IPS-18c (cell line): ENCODE data around the gene BABAM1.
"Not testable (repeated sequence)": the region's sequence is repeated elsewhere in the genome, so short reads cannot be mapped to it uniquely, and the experiment has no call there.

Experiments
- H3K4me3 ChIP-seq: 2 replicates; pipeline ENCODE4 v1.7.0; 2013; ENCODE audit warnings: low read depth, mild to moderate bottlenecking, low read length, moderate library complexity; ENCODE audit not compliant: insufficient read depth
- H3K9me3 ChIP-seq: one replicate; pipeline ENCODE4 v1.6.1; 2013; ENCODE audit warnings: mild to moderate bottlenecking, low read length, moderate library complexity; ENCODE audit not compliant: control insufficient read depth, insufficient read depth

BABAM1 gene

DNA sequence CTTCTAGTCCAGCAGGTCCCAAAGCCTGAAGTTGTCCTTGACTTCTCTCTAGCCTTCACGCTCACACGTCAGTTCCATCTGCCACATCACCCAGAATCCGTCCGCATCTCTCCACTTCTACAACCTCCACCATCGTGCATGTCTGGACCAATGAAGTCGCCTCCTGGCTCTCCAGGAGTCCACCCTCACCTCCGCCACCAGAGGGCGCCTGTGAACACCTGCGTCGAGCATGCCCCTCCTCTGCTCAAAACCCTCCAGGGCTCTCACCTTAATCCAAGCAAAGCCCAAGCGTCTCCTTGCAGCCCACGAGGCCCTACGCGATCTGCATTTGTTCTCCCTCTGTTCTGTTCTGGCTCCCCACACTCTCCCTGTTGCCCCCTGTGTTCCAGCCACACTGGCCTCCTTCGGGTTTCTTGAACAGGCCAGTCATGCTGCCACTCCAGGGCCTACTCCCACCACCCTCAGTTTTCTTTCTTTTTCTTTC, 6.4 kb upstream of the BABAM1 start:
- H3K9me3 ChIP-seq: peaks cover 9% of the 10 kb centered on the region
- no peak overlapping the region for H3K4me3 ChIP-seq

DNA sequence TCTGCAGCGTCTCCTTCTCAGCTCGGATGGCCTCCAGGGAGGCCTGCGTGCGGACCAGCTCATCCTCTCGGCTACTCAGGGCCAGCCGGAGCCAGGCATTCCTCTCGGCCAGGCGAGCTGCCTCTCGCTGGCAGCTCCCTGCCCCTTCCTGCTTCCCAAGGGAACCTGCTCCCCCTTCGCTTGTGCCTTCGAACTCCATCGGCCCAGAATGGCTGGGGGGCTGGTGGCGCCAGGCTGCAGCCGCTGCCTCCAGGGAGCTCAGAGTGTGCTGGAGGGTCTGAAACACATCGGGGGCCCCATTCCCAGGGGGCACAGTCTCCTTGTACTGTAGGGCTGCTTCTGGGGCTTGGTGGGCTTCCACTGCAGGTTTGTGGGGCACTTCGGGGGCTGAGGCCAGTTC, 4.7 kb upstream of the BABAM1 start:
- H3K9me3 ChIP-seq: peaks cover 9% of the 10 kb centered on the region
- H3K4me3 ChIP-seq: no peak overlapping the region

DNA sequence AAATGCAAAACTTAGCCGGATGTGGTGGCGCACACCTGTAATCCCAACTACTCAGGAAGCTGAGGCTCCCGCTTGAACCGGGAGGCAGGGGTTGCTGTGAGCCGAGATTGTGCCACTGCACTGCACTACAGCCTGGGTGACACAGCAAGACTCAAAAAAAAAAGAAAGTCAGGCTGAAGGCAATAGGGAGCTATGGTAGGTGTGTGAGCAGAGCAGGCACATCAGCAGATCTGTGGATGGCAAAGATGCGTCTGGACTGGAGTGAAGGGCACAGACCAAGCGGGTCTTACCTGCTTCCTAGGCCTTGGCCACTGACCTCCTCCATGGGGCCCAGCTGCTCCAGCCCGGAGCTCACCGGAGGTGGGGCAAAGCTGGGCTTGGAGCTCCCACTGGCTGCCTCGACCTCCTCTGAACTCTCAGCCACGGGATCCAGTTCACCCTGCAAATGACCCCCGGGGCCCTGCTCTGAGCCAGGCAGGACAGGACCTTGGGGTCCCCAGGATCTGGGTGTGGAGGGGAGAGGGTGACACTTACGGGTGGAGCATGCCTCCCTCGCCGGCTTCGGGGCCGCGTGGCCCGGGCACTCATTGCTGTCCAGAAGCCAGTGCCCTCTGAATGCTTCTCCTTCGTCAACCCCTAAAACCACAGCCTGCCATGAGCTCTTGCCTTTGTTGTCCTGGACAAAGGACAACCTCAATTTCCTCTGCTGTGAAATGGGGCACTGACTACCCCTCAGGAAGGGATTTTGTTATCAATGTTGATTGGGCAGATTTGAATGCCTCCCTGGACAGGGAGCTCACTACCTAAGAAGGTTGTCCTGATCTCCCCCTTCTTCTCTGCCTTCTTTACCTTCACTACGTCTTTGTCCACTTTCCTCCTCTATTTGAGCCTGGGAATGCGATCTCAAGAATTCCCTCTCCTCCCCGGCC, 3.3 kb upstream of the BABAM1 start:
- H3K4me3 ChIP-seq: no peak overlapping the region

DNA sequence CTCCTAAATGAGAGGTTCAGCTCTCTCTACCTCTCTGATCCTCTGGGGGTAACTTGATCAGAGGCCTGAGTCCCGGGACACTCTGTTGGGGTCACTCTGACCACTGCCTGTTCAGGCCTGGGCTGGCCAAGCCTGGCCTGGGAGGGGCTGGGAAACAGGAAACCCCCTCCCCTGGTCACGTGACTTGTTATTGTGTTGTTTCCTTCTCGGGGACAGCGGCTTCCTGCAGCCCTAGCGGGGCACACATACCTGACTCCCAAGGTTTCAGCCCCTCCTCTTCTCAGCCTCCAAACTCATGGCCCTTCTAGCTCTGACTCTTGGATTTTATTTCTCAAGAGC, 2.6 kb upstream of the BABAM1 start, which contains the start of gene USHBP1:
Gene USHBP1 (minus strand): TSS at position 105 of the 339 bp plus-strand sequence. CDS start 446 bp downstream, outside the sequence.
- peaks cover 5% of the 10 kb centered on the region for H3K9me3 ChIP-seq
- H3K4me3 ChIP-seq: no peak within 1 kb of the TSS

More for the DNA sequence above, 3.3 kb upstream of the BABAM1 start:
- H3K9me3 ChIP-seq: peaks cover 7% of the 10 kb centered on the region

DNA sequence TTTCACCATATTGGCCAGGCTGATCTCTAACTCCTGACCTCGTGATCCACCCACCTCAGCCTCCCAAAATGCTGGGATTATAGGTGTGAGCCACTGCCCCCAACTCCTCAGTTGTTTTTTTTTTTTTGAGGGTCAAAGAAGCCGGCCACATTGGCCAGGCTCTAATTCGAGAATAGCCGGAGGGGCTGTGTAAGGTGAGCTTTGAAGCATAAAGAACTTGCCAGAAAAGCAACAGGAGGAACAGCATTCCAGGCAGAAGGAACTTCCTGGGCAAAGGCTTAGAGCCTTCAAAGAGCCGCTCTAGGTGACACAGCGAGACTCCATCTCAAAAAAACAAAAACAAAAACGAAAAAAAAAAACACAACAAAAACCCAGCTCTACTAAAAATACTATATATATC, 1.2 kb upstream of the BABAM1 start:
- no peaks in the 10 kb centered on the region for H3K9me3 ChIP-seq
- H3K4me3 ChIP-seq: no peak overlapping the region

DNA sequence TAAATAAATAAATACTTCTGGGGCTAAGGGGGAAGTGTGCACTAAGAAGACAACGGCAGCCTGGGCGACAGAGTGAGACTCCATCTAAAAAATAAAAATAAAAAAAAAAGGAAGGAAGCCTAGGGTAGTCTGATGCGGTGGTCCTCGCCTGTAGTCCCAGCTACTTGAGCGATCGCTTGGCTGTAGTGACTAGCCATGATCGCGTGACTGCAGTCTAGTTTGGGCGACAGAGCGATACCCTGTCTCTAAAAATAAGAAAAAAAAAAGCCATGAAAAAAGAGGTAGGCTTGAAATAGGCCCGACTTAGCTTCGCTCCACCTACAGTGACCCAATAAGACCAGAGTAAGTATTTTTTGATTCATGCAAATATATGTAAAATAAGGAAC, 661 bp upstream of the BABAM1 start:
- Histone ChIP-seq H3K9me3 (no peaks in the 10 kb centered on the region), H3K4me3 (no peak overlapping the region)

DNA sequence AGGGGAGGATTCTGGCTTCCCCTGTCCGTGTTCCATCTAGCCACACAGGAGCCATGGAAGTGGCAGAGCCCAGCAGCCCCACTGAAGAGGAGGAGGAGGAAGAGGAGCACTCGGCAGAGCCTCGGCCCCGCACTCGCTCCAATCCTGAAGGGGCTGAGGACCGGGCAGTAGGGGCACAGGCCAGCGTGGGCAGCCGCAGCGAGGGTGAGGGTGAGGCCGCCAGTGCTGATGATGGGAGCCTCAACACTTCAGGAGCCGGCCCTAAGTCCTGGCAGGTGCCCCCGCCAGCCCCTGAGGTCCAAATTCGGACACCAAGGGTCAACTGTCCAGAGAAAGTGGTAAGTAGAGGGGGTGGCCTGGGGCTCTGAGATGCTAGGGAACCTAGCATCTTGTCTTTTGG, 1.5 kb downstream of the BABAM1 start:
- Histone ChIP-seq H3K9me3 (no peaks in the 10 kb centered on the region), H3K4me3 (peak overlapping the region; percentile 15; the same call in 1 of the 2 replicates)

DNA sequence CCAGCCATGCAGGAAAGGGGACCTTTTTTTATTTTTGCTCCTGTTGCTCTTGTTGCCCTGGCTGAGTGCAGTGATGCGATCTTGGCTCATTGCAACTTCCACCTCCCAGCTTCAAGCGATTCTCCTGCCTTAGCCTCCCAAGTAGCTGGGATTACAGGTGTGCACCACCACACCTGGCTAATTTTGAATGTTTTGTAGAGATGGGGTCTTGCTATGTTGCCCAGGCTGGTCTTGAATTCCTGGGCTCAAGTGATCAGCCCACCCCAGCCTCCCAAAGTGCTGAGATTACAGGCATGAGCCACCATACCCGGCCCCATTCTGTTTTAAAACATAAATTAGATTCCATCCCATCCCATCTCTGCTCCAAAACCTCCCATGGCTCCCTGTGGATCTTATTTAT, 7.6 kb downstream of the BABAM1 start:
- H3K4me3 ChIP-seq, H3K9me3 ChIP-seq: not testable (repeated sequence)

DNA sequence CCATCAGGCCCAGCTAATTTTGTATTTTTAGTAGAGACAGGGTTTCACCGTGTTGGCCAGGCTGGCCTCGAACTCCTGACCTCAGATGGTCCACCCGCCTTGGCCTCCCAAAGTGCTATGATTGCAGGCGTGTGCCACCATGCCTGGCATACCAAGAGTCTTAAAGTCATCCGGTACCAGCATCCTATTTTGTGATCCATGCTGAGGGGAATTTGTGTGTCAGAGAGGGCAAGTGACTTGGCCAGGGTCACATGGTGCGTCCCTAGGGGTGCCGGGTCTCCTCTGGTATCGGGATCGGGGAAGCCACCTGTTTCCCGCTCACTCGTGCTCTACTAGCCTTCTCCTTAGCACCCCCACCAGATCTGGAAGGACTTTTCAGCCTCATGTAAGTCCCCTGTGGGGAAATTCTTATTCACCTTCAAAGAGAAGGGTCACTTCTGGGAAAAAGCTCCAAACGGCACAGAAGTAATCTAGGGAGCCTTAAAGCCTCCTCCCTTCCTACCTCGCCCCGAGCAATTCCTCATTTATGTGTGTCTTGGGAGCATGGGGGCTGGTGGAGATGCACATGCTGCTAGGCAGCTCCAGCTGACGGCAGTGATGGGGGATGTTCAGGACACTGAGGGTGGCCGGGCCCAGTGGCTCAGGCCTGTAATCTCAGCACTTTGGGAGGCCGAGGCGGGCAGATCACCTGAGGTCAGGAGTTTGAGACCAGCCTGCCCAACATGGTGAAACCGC, 8.4 kb downstream of the BABAM1 start:
- H3K9me3 ChIP-seq: no peaks in the 10 kb centered on the region
- H3K4me3 ChIP-seq: no peak overlapping the region

DNA sequence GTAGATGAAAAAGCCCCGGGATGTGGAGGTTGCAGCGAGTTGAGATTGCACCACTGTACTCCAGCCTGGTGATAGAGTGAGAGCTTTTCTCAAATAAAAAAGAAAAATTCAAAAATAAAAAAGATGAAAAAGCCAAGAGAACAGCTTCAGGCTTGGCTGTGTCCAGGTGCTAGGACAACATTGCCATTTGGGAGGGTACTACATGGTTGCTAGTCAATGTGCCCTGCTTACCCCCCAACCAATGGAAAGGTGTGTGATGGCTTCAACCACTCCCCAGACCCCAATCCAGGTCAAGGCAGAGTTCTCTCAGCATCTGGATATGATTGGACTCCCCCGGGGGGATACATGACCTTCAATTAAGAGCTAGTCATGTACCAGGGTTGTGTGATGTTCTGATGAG, 12.2 kb downstream of the BABAM1 start:
- no peak overlapping the region for H3K4me3 ChIP-seq
- H3K9me3 ChIP-seq: no peaks in the 10 kb centered on the region

DNA sequence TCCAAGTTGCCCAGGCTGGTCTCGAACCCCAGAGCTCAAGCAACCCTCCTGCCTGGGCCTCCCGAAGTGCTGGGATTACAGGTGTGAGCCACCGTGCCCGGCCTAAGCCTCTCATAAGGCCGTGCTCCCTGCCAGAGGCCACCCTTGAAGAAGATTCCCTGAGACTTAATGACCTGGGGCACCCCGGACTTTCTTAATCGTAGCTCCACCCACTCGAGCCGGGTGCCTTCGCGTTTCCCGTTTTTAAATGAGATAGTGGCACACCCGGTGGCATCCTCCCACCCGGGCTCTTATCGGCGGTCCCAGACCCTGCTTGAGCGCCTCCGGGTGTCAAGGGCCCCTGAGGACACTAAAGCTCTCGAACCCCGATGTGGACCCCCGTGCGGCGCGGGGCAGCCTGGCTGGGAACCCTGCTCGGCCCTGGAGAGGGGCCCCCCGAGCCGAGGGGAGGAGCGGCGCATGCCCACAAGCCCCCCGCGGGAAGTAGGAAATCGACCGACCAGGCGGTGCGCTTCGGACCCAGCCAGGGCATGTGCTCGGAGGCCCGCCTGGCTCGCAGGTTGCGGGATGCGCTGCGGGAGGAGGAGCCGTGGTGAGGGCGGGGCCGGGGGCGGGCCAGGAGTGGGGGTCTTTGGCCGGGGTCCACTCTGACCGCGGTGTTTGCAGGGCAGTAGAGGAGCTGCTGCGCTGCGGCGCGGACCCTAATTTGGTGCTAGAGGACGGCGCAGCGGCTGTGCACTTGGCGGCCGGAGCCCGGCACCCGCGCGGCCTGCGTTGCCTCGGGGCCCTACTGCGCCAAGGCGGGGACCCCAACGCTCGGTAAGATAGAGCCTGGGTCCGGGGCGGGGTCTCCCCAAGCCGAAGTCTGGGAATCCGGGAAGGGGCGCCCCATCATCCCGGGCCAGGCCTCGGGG, 14.4 kb downstream of the BABAM1 start, which contains the start of gene ANKLE1:
Gene ANKLE1 (plus strand): TSS at position 511 of the 914 bp plus-strand sequence. CDS start 20 bp downstream, at position 531.
- Histone ChIP-seq H3K9me3 (no peaks in the 10 kb centered on the region), H3K4me3 (peak within 1 kb of the TSS; percentile 41)

DNA sequence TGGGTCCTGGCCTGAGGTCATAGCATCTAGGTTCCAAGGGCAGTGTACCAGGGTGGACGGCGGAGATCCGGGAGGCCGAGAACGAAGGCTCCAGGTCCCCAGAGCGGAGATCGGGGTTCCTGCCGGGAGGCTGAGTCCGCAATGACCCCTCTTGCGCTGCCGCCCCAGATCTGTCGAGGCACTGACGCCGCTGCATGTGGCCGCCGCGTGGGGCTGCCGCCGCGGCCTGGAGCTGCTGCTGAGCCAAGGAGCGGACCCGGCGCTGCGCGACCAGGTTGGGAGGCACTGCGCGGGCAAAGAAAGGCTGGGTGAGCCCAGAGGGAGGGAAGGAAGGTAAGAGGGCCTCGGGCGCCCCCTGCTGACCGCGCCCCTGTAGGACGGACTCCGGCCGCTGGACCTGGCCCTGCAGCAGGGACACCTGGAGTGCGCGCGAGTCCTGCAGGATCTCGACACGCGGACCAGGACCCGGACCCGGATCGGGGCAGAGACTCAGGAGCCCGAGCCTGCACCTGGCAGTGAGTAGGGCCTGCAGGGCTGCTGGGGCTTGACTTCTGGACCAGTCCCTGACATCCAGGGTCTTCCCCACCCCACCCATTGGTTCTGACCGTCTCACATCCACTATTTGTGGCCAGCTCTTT, 15.4 kb downstream of the BABAM1 start:
- Histone ChIP-seq H3K4me3 (peak overlapping the region; percentile 41), H3K9me3 (no peaks in the 10 kb centered on the region)

DNA sequence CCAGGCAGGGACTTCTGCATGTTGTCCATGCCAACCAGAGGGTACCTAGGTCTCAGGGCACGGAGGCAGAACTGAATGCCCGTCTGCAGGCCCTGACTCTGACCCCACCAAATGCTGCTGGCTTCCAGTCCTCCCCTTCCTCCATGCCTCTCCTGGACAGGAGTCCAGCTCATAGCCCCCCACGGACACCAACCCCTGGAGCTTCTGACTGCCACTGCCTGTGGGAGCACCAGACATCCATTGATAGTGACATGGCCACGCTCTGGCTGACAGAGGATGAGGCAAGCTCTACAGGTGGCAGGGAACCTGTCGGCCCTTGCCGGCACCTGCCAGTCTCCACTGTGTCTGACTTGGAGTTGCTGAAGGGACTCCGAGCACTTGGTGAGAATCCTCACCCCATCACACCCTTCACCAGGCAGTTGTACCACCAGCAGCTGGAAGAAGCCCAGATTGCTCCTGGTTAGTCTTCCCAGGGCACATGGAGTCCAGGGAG, 16.3 kb downstream of the BABAM1 start:
- H3K9me3 ChIP-seq: no peaks in the 10 kb centered on the region
- no peak overlapping the region for H3K4me3 ChIP-seq

DNA sequence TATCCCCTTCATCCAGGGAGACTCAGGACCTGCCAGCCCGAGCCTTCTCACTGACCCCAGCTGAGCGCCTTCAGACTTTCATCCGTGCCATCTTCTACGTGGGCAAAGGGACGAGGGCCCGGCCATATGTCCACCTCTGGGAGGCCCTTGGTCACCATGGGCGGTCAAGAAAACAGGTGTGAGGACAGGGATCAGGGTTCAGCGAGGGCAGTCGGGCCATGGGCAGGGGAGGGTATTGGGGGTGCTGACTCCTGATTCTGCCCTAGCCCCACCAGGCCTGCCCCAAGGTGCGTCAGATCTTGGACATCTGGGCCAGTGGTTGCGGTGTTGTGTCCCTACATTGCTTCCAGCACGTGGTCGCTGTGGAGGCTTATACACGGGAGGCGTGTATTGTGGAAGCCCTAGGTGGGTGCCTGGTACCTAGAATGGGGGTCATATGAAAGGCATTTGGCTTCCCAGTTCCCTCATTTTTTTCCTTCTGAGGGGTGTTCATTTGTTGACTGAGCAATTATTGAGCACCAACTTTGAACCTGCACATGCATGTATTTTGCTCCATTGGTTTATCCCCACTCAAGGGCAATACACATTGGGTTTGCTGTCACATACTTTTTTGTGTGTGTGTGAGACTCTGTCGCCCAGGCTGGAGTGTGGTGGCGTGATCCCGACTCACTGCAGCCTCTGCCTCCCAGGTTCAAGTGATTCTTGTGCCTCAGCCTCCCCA, 18.3 kb downstream of the BABAM1 start:
- Histone ChIP-seq H3K9me3 (no peaks in the 10 kb centered on the region), H3K4me3 (no peak overlapping the region; the same call in 1 of the 2 replicates)

DNA sequence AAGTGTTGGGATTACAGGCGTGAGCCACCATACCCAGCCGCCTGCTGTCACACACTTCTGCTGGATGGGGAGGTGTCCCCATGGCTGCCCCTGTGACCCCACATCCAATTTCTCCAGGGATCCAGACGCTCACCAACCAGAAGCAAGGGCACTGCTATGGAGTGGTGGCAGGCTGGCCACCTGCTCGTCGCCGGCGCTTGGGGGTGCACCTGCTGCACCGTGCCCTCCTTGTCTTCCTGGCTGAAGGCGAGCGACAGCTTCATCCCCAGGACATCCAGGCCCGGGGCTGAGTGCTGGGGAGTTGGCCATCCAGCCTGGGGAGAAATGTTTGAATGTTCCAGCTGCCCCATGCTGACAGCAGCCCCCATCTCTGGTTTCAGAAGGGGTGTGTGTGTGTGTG, 19.0 kb downstream of the BABAM1 start:
- H3K9me3 ChIP-seq: no peaks in the 10 kb centered on the region
- H3K4me3 ChIP-seq: no peak overlapping the region

DNA sequence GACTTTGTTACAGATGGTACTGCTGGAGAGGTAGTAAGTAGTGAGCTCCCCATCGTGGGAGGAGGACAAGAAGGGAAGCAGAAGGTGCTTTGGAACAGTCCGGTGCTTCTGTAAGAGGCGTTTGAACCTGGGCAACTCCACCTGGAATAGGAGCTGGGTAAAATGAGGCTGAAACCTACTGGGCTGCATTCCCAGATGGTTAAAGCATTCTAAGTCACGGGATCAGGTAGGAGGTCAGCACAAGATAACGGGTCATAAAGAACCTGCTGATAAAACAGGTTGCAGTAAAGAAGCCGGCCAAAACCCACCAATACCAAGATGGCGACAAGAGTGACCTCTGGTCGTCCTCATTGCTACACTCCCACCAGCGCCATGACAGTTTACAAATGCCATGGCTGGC, 19.5 kb downstream of the BABAM1 start:
- Histone ChIP-seq H3K4me3 (no peak overlapping the region), H3K9me3 (no peaks in the 10 kb centered on the region)
